Stimulated activated CD4-positive, alpha-beta T cell treated with anti-CD3 and anti-CD28 coated beads, TNF-alpha, amount 100 ng/mL, for 24 hours (primary cell): ENCODE data around the gene ZNF532.
"Not testable (repeated sequence)": the region's sequence is repeated elsewhere in the genome, so short reads cannot be mapped to it uniquely, and the experiment has no call there.

Source experiments
- DNase-seq, 3 experiments: peaks; one replicate each; pipeline ENCODE4 v3.0.0-alpha.2; 2020; ENCODE audit warnings: low read depth in 3 of 3

Gene ZNF532

DNA sequence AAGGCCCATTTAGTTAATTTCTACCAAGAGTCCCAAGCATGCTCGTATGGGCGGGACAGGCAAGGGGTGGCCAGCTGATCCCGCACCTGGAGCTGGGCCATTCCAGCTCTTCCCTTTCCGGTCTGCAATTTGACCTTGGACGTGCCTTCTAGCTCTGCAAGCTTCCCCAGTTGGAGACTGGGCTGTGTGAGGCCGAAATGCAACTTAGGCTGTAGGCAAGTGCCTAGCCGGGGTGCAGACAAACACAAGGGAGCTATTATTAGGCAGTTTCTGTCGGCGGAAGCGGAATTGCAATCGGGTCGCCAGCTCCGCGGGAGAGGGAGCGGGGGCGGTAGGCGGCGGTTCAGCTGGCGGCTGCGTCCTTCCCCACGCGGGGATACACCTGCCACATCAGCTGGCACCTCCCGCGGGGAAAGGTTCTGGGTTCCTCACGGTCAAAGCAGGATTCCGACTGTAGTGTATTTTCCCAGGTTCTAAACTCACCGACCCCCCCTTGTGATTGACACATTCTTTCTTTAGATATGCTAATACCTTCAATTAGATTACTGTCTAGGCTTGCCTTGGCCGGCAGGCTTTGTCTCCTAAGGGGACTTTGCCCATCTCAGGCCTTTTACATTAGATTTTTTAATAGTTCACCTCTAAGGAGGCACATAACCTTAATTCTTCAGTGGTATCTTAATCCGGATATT lies 17.1 kb upstream of the ZNF532 start:
- no peak for DNase-seq

DNA sequence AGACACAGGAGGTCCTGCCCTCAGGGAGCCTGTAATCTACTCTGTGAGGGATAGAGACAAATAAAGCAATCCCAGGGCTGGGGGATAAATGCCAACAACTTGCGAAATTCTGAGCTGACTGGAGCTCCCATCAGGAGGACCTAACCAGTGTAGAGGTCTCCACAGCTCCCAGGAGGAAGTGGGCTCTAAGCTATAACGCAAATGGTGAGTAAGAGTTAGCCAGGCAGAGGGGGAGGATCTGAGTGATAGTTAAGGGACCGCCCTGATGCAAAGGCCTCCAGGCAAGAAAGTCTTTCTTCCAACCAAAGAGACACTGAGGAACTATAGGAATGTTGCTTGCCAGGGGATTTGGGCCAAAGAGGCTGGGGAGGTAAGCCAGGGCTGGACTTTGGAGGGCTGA lies 16.0 kb upstream of the ZNF532 start:
- no peak for DNase-seq

DNA sequence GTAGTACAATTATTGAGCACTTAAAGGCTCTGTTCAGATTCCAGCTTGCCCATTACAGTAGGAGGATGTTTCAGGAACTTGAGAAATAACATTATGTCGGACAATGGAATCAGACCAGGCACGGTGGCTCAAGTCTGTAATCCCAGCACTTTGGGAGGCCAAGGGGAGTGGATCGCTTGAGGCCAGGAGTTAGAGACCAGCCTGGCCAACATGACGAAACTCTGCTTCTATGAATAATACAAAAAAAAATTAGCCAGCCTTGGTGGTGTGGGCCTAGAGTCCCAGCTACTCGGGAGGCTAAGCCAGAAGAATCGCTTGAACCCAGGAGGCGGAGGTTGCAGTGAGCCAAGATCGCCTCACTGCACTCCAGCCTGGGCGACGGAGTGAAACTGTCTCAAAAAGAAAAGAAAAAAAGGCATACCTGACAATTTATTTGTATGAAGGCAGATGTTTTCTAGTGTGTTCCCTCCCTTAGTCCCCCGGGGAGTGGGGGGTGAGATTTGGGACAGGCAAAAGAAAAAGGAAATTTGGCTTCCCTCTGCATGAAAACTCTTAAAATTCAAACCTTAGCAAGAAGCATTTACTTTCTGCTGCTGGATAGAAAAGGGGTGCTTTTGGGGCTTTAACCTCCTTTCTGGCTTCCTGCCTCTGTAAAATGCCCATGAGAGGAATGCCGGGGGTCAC lies 13.7 kb upstream of the ZNF532 start:
- no peak for DNase-seq

DNA sequence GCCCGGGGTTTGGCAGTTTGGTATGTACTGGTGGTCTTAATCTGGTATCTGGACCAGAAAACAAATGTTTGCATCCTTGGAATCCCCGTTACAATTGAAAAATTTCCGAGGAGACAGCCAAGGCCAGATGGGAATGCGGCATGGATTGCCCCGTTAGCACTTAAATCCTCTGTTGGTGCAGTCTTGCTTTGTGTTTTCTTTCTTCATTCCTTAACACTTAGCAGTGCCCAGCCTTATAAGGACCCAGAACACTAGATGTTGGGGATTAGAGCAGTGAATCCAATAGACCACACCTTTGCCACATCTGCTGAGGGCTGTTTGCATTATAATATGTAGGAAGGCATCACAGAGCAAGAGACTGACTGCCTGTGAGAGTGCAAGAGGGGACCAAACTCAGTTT lies 12.8 kb upstream of the ZNF532 start:
- DNase-seq = no peak

DNA sequence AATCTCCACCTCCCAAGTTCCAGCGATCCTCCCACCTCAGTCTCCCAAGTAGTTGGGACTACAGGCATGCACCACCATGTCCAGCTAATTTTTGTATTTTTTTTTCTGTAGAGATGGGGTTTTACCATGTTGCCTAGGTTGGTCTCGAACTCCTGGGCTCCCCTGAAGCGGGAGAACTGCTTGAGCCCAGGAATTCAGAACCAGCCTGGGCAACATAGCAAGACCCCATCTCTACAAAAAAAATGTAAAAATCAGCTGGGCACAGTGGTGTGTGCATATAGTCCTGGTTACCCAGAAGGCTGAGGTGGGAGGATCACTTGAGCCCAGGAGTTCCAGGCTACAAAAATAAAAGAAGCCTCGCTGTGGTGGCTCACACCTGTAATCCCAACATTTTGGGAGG lies 12.0 kb upstream of the ZNF532 start:
- no peak for DNase-seq

DNA sequence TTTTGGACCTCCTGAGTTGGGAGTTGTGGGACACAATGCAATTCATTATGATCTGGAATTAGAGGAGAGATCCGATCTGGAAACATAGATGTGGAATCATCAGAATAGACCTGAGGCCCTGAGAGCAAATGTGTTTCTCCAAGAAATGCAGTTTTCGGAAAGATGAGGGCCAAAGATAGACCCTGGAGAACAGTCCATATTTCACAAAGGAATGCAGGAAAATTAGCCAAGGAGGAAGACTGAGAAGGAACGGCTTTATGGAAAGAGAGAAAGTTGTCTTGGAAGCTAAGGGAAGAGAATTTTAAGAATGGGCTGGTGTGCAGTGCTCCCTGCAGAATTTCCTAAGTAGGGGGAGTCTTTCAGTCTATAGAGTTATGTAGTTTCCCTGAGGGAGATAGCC lies 11.1 kb upstream of the ZNF532 start:
- DNase-seq = no peak

DNA sequence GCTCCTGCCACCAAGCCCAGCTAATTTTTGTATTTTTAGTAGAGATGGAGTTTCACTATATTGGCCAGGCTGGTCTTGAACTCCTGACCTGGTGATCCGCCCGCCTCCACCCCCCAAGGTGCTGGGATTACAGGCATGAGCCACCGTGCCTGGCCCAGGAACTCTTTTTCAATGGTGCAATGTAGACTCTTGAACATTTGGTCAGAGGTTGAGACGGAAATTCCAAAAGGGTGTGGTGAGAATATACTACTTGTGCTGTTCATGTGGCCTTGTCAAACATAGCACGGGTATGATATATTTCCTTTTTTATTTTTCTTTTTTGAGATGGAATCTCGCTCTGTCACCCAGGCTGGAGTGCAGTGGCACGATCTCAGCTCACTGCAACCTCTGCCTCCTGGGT lies 9.2 kb upstream of the ZNF532 start:
- DNase-seq = not testable (repeated sequence)

DNA sequence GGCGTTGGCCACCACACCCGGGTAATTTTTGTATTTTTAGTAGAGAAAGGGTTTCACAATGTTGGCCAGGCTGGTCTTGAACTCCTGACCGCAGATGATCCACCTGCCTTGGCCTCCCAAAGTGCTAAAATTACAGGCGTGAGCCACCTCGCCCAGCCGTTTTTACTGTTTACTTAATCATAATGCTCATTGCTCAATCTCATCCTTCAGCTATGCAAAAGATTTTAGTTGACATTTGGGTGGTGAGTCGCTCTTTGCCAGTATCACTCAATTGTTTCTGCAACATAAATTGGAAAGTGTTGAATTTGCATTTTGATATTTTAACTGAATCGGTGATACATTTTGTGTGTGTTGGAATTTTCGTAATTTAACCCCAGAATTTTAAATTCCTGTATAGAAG lies 7.8 kb upstream of the ZNF532 start:
- no peak for DNase-seq

DNA sequence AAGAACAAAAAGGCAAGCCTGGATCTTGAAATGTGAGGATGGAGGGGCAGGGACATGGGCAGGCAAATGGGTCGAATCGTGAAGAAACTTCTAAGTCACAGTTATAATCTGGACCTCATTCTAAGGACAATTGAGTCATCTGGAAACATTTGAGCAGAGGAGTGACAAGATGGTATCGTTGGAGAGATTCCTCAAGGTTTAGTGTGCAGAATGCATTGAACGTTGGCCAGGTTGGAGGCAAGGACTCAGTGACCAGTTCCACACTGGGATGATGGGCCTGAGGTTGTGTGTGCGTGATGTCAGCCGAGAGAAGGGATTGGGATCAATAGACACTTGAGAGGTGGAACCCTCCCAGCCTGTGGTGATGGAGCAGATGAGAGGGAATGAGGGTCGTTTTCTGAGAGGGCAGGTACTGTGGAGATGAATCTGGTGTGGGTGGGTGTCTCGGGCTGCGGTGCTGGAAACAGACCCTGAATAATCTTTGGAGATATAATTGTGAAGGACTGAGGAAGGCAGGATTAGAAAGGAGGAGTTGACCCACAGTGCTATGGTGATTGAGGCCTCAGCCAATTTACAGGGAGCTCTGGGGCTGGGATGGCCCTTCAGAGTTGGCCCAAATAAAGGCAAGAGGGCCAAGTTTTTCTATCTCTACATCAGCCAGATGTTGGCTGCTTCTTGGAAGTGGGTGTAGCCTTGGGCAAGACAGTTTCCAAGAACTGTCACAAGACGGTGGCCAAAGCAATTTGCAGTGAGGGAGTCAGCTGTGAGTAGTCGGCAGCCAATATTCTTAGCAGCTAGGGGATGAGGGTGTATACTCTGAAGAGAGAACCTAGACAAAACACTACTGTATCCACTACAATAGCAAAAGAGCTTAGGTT lies 5.8 kb upstream of the ZNF532 start:
- no peak for DNase-seq

DNA sequence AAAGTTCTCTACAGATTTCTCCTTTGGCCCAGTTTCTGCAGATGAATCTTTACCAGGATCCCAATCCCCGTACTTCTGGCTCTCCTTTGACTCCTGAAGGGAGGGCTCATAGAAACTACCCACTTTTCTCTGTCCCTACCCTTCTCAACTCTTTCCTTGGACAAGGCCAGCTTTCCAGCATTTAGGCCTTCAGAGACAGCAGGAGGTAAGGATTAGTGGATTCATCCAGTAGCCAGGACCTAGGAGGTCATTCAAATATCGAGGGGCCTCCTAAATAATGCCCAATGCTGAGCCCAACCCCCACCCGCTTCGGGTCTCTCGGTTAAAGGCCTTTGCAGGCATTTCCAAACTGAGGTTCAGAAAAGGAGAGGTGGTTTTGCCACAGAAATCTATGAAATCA lies 4.8 kb upstream of the ZNF532 start:
- no peak for DNase-seq

DNA sequence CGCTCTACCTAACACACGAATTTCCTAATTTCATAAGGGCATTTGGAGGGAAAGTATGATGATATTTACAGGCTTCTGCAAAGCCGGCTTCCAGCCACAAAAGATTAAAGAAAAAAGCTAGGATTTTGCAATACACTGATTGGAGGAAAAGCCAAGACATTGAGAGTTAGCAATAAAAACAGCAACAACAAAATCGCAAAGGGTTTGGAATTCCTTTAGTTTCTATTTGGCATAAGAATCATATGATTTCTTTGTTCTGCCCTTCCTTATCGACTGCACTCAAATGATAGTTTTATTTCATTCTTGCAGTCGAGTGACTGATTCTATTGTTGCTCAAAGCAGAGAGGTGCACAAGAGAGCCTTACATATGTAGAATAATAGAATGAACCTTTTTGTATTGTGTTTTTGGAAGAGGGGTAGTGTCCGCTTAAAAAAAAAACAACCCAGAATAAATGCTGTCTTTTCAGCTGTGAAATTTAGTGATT lies 3.9 kb upstream of the ZNF532 start:
- DNase-seq = no peak

DNA sequence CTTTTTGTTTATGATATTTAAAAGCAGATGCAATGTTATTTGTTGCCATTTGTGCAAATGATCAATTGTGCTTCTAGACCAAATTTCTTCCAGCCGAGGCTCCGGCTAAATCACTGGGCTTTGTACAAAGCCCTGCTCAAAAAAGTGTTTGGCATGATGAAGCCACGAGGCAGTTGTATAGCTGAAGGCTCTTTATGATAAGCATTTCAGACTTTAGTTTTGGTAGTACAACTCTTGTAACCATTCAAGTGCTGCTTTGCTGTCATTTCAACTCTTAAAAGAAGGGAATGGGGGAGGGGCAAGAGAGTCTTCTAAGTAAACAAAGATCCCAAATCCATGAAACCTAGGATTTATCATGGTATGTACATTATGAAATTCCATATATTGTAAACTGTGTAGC lies 3.3 kb upstream of the ZNF532 start:
- no peak for DNase-seq

DNA sequence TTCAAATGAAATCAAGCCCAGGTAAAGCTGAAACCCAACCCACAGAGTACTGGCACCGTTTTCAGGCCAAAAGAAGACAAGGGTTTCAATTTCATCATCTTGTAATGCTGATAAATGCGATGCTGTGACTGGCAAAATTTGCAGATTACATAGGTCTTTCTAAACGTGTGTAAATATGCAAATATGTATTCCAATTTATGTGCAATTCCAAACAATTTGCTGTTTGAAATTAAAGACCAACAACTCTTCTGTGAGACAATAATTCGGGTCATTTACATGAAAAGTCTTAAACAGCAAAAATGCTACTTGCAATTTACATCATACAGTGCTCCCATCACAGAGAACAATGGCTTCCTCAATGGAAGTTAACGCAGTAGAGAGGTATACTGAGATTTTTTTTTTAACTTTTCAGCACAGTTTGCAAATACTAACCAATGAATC lies 2.8 kb upstream of the ZNF532 start:
- no peak for DNase-seq

DNA sequence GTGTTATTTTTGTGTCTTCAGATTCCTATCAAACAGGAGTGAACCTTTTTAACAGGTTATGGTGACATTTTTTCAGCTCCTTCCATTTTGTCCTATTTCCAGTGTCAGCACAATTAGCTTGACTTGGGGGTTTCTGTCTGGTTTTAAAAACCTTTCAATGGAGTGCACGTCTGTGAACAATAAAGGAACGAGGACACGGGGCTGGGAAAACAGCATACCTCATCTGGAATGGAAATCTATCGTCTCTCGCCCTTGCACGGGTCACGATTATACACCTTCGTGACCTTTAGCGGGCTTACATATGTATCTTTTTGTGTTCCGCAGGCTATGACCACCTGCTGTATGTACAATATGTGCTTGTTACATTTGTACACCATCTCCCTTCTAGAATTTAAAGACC lies 2.3 kb upstream of the ZNF532 start:
- no peak for DNase-seq

DNA sequence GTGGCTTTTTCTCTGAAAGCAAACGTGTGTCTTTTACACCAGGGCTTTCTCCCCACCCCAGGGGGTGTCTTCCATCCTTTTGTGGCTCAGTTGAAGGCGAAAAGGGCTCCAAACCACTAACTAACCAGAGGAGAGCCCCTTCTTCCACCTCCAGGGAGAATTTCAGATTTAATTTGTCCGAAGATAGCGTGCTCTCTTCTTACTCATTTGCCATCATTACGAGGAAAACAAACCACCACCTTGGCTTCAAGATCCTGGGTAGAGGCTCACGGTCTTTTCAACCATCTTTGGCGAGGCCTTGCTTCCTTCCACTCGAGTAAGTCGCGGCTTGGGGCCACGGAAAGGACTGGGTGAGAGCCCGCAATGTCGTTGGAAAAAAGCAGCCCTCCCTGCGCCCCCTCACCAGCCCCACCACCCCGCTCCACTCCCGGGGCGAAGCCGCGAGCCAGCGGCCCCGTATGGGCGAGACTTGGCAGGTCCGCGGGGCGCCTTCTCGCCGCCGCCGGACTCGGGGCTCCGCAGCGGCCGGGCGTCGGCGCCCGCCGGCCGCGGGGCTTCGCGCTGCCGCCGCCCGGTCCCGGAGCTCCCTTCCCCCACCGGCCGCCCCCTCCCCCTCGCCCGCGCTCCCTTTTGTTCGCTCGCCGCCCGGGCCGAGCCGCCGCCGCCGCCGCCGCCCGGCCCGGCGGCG lies 1.7 kb upstream of the ZNF532 start:
- DNase-seq = no peak

DNA sequence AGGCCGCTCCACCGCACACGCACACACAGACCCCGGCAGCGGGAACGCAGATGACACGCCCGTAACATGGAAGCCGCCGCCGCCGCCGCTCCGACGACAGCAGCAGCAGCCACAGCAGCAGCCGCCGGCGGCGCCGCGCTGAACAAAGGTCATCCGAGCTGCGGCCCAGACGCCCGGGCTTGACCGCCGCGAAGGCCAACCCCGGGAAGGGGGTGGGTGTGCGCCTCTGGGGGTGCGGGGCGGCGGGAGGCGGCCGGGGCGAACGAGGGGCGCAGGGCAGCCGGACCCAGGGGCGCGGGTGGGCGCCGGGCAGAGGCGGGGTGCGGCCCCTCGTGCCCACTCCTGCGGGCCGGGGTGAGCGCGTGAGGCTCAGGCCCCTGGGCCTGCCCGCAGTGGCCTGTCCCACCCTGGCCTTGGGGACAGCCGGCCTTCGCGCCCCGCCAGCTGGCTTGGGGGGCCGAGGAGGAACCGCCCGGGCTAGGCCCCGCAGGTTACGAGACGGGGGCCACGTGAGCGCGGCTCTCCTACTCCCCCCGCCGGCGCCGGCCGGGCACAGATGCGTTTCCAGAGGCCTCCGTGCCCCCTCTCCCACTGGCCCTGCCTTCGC lies 1.0 kb upstream of the ZNF532 start:
- DNase-seq = no peak

DNA sequence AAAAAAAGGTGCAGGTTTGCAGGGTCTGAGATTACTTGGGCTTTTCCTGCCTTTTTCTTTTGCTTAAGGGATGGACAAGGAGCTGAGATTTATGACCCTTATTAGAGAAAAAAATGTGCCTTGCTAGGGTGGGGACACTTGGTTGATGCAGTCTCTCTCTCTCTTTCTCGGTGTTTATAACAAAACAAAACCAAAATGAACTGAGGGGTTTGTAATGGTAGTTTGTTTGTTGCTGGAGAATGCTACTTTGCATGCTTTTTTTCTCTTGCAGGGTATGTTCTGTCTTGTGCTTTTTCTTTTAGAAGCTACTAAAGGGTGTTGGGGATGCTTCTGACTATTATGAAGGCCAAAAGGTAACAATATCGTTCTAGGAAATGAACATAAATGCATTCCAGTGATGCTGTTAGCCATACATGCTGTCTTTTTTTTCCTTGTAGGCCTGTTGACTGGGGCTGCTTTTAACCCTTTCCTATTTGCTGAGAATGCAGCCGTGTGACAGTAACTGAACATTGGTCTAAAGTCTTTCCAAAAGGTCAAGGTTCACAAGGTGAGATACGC lies 435 bp downstream of the ZNF532 start:
- no peak for DNase-seq

DNA sequence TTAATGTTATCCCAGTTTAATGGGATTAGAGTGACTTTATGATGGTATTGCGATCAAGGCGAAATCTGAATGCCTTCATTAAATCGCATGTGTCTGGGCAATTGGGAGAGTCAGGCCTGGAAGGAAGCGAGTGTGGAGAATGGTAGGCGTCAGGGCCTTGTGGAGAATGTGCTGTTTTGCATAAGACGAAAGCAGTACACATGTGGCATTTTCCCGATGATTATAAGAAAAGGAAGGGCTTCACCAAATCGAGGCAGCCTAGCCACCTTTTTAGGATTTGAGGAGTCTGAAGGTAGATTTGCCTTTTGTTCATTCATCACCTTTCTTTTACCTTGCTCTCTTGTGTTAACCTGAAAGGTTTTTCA lies 1.0 kb downstream of the ZNF532 start:
- DNase-seq = no peak

DNA sequence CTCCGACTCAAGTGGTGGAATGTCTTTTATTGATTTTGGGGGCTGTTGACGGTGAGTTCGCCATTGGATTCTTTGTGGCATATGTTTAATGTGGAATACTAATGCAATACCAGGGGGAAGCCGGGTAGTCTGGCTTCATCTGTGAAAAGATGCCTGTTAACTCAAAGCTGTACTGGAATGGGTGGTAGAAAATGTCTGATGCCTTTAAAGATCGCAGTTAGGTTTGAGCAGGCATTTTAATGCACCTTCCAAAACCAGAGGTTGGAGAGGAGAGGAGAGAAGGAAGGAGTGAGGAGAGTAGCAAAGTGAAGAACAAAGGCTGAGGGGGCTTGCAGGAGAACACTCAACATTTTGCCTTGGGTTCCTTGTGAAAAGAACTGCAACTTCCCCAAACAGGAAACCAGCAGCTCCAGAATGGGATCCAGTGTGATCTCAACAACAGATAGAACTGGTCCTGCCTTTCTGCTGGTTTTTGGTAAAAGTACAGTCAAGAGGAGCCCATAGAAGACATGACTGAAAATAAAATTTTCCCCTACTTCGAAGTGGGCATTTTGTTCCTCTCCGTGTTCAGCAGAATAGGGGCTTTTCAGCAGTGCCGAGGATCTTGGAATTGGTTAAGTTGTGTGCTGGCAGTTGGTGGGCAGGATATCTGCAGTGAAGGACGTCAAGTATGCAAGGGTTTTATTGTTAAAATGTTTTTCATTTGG lies 1.5 kb downstream of the ZNF532 start:
- no peak for DNase-seq

DNA sequence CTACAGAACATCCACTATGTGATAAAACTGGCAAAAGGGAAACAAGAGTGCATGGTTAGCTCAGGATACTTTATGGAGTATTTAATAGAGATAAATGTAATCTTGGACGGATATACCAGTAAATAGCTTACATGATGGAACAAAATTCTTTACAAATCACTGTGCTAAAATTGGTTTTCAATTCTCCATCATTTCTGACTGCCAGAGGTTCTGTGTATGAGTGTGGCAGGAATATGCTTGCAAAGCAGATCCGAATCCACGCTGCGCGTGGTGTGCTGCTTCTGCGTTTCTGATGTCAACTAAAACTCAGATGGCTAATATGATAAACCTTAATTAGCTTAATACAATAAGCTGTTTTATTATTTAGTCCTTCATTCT lies 2.1 kb downstream of the ZNF532 start:
- DNase-seq = no peak
